Type B pancreatic cell (in vitro differentiated cells): ENCODE results near the gene TMTC1. TPM values are rescaled to one million over a fixed set of nuclear protein-coding genes. Genes with fewer than 3 reads are reported as not detected.

ENCODE experiments used
- DNase-seq: peaks from one replicate; pipeline ENCODE4 v3.0.0; 2021; ENCODE audit warnings: mixed read lengths; ENCODE audit not compliant: unreplicated experiment; ENCODE audit errors: extremely low spot score
- H3K27ac Mint-ChIP-seq: 2 replicates; pipeline ENCODE4 v1.8.0; 2021; ENCODE audit warnings: mild to moderate bottlenecking, mixed read lengths
- H3K27me3 Mint-ChIP-seq: 2 replicates; pipeline ENCODE4 v1.8.0; 2021; ENCODE audit warnings: mixed read lengths
- H3K36me3 Mint-ChIP-seq: 2 replicates; pipeline ENCODE4 v1.8.0; 2021; ENCODE audit warnings: mixed read lengths
- H3K4me1 Mint-ChIP-seq: one replicate; pipeline ENCODE4 v1.8.0; 2021; ENCODE audit warnings: mixed read lengths; ENCODE audit not compliant: unreplicated experiment
- H3K4me3 Mint-ChIP-seq: 2 replicates; pipeline ENCODE4 v1.8.0; 2021; ENCODE audit warnings: mild to moderate bottlenecking, mixed read lengths
- H3K9me3 Mint-ChIP-seq: 2 replicates; pipeline ENCODE4 v1.8.0; 2021; ENCODE audit warnings: mixed read lengths
- total RNA-seq: library from RNA; stranded (reverse); gene quantifications from 2 replicates; pipeline ENCODE4 v1.2.1, GENCODE V29; 2021; ENCODE audit warnings: low replicate concordance
- TF ChIP-seq, protein P1 (sequence below): fragments of 200-600 bp; sonication (generic); conservative IDR thresholded peaks from 2 replicates; pipeline ENCODE4 v1.5.0; 2021; ENCODE audit warnings: antibody characterized with exemption, mild to moderate bottlenecking

The TMTC1 gene
- total RNA-seq, 1 donor from 2014 or later = 24.0 TPM

DNA sequence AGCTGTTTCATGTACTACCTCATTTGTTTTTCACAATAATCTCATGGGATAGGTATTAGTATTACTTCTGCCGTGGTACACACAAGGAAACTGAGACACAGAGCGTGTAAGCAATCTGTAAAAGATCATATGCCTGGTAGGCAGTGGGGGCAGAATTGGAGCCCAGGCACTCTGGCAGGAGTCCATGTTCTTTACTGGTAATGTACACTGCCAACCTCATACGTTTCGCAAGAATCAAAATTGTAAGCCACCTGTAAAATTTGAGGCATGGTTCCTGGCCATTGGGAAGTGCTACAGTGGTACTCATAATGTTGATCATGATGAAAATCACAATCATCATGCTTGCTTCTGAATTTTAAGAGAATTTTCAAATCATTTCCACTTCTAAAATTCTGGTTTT, 40.7 kb downstream of the TMTC1 start:
- DNase-seq = no peak
- Mint-ChIP-seq H3K9me3 (no peaks in the 10 kb centered on the region), H3K27ac (no peak overlapping the region), H3K4me3 (no peak overlapping the region), H3K36me3 (peaks cover 40% of the 10 kb centered on the region), H3K4me1 (peaks cover 16% of the 10 kb centered on the region), H3K27me3 (no peaks in the 10 kb centered on the region)
- TF ChIP-seq, protein P1, sequence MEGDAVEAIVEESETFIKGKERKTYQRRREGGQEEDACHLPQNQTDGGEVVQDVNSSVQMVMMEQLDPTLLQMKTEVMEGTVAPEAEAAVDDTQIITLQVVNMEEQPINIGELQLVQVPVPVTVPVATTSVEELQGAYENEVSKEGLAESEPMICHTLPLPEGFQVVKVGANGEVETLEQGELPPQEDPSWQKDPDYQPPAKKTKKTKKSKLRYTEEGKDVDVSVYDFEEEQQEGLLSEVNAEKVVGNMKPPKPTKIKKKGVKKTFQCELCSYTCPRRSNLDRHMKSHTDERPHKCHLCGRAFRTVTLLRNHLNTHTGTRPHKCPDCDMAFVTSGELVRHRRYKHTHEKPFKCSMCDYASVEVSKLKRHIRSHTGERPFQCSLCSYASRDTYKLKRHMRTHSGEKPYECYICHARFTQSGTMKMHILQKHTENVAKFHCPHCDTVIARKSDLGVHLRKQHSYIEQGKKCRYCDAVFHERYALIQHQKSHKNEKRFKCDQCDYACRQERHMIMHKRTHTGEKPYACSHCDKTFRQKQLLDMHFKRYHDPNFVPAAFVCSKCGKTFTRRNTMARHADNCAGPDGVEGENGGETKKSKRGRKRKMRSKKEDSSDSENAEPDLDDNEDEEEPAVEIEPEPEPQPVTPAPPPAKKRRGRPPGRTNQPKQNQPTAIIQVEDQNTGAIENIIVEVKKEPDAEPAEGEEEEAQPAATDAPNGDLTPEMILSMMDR = no peak

DNA sequence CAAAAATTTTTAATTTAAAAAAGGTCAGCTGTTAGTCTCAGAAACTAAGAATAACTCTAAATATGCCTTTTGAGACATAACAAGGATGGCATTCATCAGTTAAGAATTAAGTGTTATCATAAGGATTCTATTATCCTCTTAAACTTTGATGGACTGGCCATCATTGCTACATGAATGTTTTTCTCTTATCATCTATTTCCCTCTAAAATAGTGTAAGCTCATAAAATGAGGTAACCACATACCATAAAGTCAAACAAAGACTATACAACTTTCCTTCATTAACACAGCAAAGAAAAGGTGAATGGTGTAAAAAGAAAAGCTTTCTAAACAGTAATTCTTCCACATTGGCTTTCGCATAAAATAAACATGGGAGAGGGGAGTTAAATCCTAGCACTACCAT, 41.1 kb downstream of the TMTC1 start:
- Mint-ChIP-seq H3K36me3 (peaks cover 37% of the 10 kb centered on the region), H3K9me3 (no peaks in the 10 kb centered on the region), H3K27ac (no peak overlapping the region), H3K4me3 (no peak overlapping the region), H3K27me3 (no peaks in the 10 kb centered on the region), H3K4me1 (peaks cover 16% of the 10 kb centered on the region)
- TF ChIP-seq, protein P1 = no peak
- DNase-seq = no peak

DNA sequence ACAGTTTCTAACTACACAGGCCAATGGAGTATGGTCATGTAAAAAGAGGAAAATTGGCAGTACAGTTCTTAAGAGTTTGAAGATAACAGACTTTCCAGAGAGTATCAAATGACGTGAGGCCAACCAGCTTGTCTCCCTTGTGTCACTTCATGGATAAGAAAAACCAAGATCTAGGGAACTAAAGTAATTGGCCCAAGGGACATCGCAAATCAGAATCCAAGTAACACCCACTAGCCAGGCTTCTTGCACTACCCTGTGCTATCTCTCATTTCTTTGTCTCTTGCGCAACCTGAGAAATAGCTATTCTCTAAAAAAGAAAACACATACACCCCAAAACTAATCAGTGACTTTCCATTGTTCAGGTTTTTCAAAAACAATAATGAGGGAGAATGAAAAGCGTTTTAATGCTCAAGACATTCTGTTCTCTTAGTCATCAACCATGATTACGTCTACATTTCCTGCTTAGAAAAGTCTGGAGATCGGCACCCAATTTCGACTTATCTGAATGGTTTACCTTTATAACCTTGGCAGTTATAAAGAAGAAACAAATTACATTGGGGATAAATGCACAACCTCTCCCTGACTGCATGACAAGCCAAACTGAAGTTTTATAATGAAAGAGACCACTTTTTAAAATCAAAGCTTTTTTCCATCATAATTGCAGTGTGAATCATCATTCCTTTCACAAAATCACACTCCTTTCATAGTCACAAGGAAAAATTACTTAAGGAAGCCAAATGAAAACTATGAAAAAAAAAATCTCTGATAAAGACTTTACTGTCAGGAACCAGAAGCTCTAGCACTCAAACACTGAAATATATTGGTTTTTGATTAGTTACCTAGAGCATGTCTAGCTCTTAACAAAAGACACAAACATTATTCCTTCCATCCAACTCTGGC, 42.1 kb downstream of the TMTC1 start:
- no peak for DNase-seq
- no peak overlapping the region for H3K4me3 Mint-ChIP-seq
- H3K27me3 Mint-ChIP-seq = no peaks in the 10 kb centered on the region
- no peaks in the 10 kb centered on the region for H3K9me3 Mint-ChIP-seq
- peaks cover 37% of the 10 kb centered on the region for H3K36me3 Mint-ChIP-seq
- no peak overlapping the region for H3K27ac Mint-ChIP-seq
- H3K4me1 Mint-ChIP-seq = peaks cover 16% of the 10 kb centered on the region
- TF ChIP-seq, protein P1 = no peak

DNA sequence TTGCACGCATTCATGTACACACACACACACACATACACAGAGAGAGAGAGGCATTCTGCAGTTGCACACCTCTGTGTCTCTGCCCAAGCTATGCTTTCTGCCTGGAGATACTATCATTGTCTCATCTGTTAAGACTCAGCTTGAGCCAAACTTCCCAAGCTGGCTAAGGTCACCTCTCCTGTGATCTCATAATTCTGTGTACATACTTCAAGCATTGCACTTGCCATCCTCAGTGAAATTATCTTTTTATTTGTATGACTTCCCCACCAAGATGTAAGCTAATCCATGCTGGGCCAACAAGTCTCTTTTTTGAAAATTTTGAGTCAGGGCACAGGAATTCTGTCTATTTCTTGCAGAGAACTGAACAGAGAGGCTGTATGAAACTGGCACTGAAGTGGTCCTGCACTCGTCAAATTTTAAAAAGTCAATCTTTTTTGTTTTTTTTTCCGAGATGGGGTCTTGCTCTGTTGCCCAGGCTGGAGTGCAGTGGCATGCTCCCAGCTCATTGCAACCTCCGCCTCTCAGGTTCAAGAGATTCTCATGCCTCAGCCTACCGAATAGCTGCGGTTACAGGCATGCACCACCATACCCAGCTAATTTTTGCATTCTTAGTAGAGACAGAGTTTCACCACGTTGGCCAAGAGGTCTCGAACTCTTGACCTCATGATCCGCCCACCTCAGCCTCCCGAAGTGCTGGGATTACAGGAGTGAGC, 44.3 kb downstream of the TMTC1 start:
- Mint-ChIP-seq H3K9me3 (no peaks in the 10 kb centered on the region), H3K4me1 (peaks cover 16% of the 10 kb centered on the region), H3K27me3 (no peaks in the 10 kb centered on the region), H3K36me3 (peaks cover 41% of the 10 kb centered on the region), H3K4me3 (no peak overlapping the region), H3K27ac (no peak overlapping the region)
- no peak for DNase-seq
- TF ChIP-seq, protein P1 = no peak

DNA sequence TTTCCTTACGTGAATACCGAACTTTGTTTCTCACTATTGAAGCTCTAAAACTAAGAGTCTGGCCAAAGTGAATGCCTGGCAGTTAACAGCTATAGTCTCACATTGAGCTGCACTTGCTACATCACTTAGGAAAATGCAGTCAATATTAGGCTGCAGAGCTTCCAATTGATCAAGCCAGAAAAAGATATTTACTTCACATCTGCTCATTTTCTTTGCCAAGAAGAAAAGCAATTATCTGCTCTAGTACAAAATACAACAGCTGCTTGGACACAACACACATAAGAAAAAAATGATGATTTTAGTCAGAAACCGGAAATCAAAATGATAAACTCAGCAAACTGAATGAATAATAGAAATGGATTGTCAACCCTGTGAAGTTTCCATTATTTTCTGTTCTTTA, 45.4 kb downstream of the TMTC1 start:
- Mint-ChIP-seq H3K9me3 (no peaks in the 10 kb centered on the region), H3K27me3 (no peaks in the 10 kb centered on the region), H3K4me3 (no peak overlapping the region), H3K36me3 (peaks cover 41% of the 10 kb centered on the region), H3K27ac (no peak overlapping the region), H3K4me1 (peaks cover 11% of the 10 kb centered on the region)
- DNase-seq = no peak
- TF ChIP-seq, protein P1 = no peak
